Lung microvascular endothelial cell (primary cell): ENCODE measurements around the gene HELZ. TPM values are rescaled to one million over a fixed set of nuclear protein-coding genes. Genes with fewer than 3 reads are reported as not detected.
"Not testable (repeated sequence)": the region's sequence is repeated elsewhere in the genome, so short reads cannot be mapped to it uniquely, and the experiment has no call there.

Source experiments
- DNase-seq, 2 donors: peaks; one replicate each; pipeline versions ENCODE4 v3.0.0 to v3.0.0-alpha.2; 2010; ENCODE audit warnings: low read depth in 2 of 2
- total RNA-seq: library from RNA; depleted of rRNA; stranded (reverse); fragments of >200 nt; gene quantifications from 2 replicates; pipeline ENCODE4 v1.2.1, GENCODE V29; 2014

The HELZ gene
- total RNA-seq, 1 donor from 2014 or later, result 32.1 TPM

DNA sequence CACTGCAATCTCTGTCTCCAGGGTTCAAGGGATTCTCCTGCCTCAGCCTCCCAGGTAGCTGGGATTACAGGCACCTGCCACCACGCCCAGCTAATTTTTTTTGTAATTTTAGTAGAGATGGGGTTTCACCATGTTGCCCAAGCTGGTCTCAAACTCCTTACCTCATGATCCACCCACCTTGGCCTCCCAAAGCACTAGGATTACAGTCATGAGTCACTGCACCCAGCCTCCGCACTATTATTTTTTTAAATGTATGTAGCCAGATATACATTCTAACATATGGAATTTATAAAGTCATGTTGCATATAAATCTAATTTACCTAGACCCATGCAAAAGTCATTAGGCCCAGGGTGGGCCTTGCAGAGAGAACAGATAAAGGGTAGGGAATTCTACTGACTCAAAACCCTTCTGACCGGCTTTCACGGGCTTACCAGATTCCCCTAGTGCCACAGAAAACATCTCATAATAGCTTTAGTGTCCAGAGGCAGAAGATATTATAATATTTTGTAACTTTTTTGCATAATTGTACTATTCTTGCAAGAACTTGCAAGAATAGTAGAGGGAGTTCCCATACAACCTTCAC, 20.5 kb upstream of the HELZ start:
- no peak for DNase-seq

DNA sequence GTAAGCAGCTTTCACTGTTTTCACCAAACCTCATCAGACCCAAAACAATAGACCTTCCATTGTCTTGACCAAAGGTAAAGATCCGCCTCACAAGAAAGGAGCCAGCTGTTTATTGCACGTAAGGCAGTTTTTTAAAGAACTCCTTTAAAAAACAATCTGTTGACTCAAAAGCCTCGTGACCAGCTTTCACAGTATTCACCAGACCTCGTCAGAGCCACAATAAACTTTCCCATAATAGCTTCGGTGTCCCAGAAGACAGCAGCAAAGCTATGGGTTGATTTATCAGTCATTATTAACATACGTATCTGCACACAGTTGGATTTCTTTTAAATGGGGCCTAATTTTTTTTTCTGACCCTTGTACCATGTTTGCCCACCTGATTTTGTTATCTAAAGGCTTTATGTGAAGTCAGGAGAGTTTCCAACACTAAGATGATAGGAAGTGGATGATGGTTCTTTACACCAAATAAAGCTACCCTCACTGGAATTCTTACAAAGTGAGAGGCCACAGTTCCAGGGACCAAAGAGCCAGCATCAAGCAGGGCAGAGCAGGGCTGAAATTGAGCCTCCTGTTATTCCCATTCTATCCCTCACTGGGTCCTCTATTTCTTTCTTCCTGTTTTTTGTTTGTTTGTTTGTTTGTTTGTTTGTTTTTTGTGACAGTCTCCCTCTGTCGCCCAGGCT, 17.6 kb upstream of the HELZ start:
- DNase-seq, result no peak

DNA sequence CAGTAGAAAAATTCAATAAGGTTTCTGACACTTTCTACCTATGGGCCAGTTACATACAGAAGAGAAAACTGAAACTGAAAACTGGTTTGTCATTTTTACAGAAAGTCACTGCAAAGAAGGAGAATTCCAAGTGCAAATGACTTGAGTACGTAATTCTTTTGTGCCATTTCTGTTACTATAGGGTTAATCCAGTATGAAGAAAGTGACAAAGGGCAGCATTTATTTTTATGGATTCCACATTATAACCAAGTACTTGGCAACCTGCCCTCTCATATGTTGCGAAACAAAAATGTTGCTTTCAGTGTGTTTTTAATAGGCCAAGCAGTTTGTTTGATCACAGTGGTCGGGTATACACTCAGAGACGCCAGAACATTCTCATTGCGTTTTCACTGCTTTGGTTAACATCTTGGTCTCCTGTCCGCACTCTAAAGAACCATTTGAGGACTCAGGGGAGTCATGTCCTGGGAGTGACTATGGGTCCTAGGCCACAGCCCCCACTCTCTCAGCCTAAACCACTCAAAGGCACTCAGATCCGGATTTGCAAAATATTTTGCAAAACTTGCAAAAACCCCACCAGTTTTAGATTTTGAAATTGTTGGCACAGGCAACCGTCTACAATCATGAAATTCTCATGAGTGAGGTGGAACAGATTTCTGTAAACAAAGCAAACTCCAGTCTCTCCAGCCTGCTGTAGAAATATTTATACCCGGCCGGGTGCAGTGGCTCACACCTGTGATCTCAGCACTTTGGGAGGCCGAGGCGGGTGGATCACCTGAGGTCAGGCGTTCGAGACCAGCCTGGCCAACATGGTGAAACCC, 15.4 kb upstream of the HELZ start:
- peak; percentile 22 to 37 for DNase-seq

DNA sequence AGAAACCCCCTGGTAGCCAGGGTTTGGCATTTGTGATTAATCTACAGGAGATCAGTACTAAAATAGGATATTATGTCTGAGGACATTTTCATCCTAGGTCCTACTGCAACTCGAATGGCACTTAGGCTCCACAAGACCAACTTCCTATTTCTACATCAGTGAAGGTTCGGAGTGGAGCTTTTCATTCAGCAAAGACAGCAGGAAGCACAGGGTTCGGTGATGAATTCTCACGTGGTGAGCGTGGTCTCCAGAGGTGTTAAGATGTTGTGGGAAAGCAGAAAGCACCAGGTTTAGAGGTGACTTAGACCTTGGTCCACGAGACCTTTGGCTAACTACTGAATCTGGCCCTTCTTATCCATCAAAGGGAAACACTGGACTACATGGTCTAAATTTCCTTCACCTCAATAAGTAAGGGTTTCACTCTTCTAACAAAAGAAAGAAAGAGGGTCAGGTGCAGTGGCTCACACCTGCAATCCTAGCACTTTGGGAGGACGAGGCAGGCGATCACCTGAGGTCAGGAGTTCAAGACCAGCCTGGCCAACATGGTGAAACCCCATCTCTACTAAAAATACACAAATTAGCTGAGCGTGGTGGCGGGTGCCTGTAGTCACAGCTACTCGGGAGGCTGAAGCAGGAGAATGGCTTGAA, 13.9 kb upstream of the HELZ start:
- DNase-seq, result peak in 1 of 2 donors; percentile 17

DNA sequence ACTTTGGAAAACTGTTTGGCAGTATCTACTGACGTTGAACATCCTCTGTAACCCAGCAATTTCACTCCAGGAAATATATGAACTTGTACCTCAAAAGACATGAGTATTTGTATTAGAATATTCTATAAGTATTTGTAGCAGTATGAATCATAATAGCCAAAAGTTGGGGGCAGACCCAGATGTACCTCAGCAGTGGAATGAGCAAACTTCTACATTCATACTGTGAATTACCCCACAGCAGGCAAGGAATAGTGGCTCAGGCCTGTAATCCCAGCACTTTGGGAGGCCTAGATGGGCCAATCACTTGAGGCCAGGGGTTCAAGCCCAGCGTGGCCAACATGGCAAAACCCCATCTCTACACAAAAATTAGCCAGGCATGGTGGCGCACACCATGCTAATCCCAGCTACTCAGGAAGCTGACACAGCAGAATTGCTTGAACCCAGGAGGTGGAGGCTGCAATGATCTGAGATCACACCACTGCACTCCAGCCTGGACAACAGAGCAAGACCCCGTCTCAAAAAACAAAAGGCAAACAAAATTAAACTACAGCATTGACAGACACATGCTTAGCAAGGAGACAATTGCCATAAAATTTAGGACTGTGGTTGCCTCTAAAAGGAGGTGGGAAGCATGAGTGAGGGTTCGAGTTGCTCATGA, 11.2 kb upstream of the HELZ start:
- no peak for DNase-seq

DNA sequence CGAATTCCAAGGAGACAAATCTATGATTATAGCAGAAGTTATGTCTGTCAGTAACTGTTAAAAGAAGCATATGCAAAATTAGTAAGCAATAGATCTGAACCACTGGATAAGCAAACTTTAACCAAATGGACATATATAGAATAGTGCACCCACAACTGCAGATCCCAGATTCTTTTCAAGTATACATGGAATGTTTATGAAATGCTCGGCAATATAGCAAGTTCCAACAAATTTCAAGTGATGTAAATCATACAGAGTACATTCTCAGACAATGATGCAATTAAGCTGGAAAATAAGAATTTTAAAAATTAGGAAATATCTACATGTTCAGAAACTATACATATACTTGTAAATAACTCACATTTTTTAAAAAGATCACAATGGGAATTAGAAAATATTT, 8.4 kb upstream of the HELZ start:
- DNase-seq, result no peak

DNA sequence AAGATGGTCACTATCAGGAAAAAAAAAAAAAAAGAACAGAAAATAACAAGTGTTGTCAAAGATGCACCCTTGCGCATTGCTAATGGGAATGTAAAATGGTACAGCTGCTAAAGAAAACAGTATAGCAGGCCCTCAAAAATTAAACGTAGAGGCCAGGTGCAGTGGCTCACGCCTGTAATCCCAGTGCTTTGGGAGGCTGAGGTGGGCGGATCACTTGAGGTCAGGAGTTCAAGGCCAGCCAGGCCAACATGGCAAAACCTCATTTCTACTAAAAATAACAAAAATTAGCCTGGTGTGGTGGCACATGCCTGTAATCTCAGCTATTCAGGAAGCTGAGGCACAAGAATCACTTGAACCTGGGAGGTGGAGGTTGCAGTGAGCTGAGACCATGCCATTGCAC, 6.6 kb upstream of the HELZ start:
- DNase-seq, result not testable (repeated sequence)

DNA sequence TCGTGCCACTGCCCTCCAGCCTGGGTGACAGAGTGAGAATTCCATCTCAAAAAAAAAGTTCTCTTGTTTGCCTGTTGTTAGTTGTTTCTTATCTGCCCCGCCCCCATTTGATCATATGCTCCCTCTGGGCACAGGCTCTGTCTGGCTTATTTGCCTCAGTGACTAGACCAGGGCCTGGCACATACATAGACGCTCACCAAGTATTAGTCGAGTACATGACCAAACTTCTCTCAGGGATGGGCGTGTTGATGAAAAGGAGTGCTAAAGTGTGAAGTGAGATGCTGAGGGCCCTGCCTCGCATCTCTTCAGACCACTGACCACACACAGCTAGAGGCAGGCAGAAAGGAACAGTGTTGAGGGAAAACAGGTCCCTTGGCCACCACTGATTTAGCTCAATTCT, 3.3 kb upstream of the HELZ start:
- no peak for DNase-seq

DNA sequence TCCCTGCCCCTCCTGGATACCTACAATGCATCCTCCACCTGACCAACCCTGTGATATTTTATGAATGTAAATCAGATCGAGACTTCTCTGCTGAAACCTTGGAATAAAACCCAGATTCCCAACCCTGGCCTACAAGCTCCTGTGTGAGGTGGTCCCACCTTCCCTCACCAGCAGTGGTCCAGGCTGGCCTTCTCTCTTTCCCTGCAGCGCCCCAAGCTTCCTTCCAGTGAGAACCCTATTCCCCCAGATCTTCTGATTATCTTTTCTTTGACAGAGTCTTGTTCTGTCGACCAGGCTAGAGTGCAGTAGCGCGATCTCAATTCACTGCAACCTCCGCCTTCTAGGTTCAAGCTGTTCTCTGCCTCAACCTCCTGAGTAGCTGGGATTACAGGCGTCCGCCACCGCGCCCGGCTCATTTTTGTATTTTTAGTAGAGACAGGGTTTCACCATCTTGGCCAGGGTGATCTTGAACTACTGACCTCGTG, 2.5 kb upstream of the HELZ start:
- no peak for DNase-seq

DNA sequence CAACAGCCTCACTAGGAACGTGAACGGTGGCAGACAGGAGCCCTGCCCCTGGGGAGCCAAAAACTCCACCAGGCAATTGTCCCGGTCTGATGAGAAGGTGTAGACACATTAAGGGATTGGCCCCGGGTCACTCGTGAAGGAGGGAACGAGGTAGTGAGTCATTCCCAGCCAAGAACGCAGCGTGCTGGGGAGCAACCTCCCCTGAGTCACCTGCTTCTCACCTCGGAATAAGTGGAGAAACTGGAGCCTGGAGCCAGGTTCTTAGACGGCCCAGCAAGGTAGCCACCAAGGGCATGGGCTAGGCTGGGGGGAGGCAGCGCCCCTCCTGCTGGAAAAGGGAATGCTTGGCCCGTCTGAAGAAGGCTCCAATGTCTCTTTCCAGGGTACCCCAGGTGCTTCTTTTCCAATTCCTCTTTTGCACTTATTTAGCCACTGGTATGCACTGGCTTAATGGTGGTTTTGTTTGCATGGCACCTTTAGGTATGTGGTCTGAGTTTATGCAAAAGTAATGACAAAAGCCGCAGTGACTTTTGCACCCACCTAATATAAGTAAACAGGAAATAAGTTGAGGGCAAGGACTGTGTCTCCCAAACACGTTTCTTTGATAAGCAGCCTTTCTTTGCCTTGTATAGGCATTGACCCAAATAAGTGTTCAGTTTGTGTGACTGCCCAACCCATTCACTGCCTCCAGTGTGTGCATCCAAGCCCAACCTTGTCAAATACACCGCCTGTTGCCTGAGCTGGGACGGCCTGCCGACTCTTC, 1.8 kb upstream of the HELZ start:
- peak in 1 of 2 donors; percentile 34 for DNase-seq

DNA sequence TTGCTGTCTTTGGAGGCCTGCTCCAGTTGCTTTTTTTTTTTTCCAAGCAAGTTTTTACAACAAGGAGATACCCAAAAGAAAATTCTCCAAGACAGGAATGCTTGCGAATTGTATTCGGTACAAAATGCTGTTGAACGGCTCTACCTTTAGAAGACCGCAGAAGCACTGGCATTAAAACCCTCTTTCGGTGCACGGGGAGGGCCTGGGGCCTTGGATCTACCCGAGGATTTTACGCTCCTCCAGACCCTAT, 1.3 kb upstream of the HELZ start:
- no peak for DNase-seq

DNA sequence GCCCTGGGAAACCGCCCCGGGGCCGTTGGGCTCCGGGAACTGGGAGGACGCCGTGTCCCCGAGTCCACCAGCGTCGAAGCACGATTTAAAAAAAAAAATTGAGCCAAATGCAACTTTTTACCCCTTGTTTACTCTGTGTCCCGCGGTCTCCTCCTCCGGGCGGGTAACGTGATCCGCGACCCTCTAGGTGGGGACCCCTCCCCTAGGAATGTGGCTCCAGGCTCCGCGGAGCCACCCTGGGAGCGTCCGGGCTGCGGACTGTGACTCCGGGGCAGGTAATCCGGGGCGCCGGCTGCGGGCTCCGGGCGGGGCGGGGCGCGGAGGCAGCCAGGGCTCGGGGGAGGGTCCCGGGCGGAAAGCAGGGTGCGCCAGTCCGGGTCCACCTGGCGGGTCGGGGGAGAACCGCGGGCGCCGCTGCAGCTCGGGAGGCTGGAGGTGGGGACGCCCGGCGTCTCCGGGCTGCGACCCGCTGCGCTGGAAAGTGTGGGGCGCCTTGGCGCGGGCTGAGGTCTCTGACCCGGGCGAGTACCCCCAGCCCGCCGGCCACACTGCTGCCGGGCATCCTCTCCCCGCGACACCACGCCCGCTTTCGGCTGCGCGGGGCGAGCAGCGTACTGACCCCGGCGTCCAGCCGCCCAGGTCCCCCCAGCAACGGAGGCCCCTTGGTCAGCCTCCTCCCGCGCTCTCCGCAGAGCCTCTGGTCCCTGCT, 852 bp upstream of the HELZ start:
- peak; percentile 27 to 30 for DNase-seq

DNA sequence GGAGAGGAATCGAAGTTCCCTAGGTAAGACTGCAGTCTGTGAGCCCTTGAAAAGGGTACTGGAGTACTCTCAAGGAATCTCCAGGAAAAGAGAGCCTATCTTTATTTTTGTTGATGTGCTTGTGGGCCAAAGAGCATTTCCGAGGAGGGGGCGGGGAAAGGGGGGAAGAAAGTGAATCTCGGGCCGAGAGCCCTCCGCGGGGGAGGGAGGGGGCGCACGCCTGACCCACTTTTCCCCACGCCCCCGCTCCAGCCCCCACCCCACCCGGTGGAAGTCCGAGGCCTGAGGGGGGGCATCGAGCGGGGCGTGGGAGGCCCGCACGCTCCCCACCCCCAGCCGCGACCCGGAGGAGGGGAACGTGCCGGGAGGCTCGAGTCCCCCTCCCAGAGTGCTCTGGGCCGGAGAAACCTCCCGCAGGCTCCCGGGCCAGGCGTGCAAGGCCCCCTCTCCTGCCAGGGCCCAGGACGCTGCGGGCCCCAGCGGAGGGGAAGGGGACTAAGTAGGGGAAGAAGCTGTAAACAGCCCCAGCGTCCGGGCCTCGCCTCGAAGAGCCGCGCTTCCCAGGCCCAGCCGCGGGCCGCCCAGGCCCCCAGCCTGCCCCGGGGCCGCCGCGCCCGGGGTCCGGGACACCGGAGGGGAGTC, 444 bp downstream of the HELZ start:
- no peak for DNase-seq

DNA sequence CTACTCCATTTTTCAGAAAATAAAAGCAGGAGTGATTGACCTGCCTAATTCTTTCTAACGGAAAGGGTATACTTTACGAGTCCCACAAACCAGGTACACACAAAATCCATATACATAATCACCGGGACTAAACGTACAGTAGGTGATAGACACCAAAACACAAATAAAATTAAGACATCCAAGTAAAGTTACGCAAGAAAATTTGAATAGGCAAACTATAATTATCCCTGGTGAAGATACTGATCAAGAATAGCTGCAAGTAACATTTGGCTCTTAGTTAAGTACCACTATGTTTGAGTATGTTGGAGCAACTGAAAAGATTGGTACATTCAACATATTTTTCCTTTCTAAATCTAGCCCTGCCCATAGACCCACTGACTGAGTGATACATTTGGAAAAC, 1.7 kb downstream of the HELZ start:
- DNase-seq, result no peak

DNA sequence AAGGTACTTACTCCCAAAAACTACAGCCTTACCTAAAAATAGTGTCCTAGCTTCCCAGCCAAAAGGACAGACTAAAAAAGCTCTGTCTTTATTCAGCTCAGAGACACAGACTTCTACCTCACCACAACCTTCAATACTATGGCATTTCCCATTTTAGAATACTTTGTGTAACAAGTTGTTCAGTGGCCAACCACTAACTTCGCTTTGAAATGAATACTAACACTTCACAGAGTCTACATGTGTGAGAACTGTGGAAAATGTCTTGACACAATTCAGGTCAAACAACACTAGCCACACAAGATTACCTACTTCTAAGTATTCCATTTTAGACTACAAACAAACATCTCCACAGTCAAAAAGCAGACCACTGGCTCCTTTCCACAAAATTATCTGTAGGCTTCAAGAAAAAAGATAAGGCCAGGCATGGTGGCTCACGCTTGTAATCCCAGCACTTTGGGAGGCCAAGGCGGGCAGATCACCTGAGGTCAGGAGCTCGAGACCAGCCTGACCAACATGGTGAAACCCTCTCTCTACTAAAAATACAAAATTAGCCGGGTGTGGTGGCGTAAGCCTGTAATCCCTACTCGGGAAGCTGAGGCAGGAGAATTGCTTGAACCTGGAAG, 3.2 kb downstream of the HELZ start:
- no peak for DNase-seq

DNA sequence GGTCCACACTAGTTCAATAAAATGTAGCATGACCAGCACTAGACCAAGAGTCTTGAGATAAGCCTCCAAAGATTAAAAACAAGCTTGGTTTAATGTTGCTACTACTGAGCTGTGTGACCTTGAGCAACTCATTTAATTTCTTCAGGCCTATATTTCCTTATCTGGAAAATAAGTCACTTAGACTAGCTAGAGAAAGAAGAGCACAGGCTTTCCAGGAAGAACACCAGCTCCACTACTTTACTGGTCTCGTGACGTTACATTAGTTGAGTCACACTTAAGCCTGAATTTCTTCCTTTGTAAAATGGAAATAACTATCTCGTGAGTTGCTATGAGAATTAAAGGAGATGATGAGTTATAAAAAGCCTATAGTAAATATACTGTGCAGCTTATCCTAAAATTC, 5.4 kb downstream of the HELZ start:
- peak in 1 of 2 donors; percentile 49 for DNase-seq

DNA sequence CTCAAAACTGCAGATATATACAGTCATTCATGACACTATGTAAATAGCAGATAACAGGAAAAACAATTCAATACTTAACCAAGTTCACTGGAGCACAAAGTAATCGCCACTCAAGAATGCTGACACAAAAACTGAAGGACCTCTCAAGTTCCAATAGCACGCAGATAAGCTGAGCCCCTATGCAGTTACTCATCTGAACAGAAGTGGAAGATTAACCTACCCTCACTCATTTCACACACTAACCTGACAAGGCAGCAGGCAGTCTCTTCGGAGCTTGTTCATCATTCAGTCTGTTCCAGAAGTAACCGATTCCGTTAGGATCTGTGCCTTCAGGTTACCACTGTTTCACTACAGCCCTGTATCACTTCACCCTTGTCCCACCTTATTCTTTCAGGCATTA, 6.0 kb downstream of the HELZ start:
- no peak for DNase-seq

DNA sequence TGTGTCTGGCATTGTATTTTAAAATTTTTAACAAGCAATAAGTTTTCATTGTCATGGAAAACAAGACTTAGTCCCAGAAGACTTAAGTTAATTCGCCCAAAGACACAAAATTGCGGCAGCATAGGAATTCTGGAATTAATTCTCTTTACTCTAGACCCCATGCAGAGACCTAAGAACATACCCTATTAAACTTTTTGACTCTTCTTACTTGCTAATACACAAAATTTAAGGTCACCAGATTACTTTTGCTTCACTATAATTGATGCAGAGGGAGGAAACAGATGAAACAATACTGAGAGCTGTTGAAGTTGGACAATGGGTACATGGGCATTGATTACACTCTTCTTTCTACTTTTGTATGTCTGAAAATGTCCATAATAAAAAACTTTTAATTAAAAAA, 12.6 kb downstream of the HELZ start:
- DNase-seq, result no peak

DNA sequence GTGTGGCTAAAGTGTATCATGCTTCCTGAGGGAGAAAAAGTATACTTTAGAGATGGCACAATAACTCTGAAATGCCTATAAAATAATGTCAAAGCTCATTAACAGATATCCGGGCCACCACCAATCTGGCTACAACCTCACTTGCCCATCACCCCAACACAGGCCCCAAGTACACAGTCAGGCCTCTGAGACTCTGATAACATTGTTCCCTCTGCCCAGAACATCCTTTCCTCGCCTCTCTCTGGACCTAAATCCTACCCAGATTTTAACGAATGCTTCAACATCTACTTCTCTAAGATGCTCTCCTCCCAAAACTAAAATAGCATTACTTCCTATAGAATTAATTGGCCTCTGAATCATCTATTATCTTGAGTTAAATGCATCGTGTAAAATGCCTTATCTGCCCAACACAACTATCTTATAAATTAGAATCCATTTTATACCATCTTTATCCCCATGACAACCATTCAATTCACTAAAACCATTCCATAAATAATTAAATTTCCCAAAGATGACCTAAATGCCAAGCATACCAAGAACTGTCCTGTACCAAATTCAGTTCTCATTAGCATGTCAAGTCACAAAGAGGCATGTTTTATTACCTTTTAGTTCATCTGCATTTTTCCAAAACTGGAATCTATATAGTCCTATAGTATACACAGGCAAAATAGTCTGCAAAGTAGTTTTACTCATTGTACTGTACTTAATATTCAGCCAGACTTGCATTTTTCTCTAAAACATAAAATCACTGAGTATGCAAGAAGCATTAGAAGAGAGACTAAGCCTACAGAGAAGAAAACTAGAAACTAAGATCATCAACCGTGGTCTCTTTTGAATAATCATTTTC, 15.7 kb downstream of the HELZ start:
- DNase-seq, result no peak
